T-cell (primary cell): ENCODE measurements around the gene DOCK8. TPM values are rescaled to one million over a fixed set of nuclear protein-coding genes. Genes with fewer than 3 reads are reported as not detected.
"Not testable (repeated sequence)": the region's sequence is repeated elsewhere in the genome, so short reads cannot be mapped to it uniquely, and the experiment has no call there.

Experiments
- ATAC-seq, 4 experiments: fragments of 200-7000 bp in 3 of 4; fragments of 150-1000 bp in 1 of 4; cut with Tn5 transposase; replicated peaks in 1 of 4; 1 replicate in 3 of 4; 2 replicates in 1 of 4; pipeline ENCODE4 v1.10.0; 2021; ENCODE audit warnings: moderate library complexity in 3 of 4, mild to moderate bottlenecking in 2 of 4, moderate number of reproducible peaks in 1 of 4
- CTCF ChIA-PET, 2 donors: fragments of 300-600 bp; sonication (Branson Sonifier 250); formaldehyde crosslinking; loops; one replicate each; lab custom pipeline; 2022; ENCODE audit warnings: antibody characterized with exemption in 2 of 2; lab: Charles Lee
- POLR2A ChIA-PET, 2 donors: fragments of 300-600 bp; sonication (Branson Sonifier 250); formaldehyde crosslinking; loops; one replicate each; lab custom pipeline; 2022; ENCODE audit warnings: antibody characterized with exemption in 2 of 2; lab: Charles Lee
- DNase-seq, 35 experiments: peaks; one replicate each; pipeline versions ENCODE4 v3.0.0 to v3.0.0-alpha.2; 2013 to 2023
- H3K27ac ChIP-seq: one replicate; pipeline ENCODE4 v1.5.1; 2013; ENCODE audit warnings: low read length
- H3K27me3 ChIP-seq, 2 experiments: replicated peaks in 1 of 2; 1 replicate in 1 of 2; 2 replicates in 1 of 2; pipeline versions ENCODE4 v1.6.1 to v1.7.0; 2013; ENCODE audit warnings: low read length in 1 of 2, mixed read lengths in 1 of 2; ENCODE audit not compliant: control insufficient read depth in 2 of 2, insufficient read depth in 2 of 2; ENCODE audit errors: extremely low read depth in 1 of 2
- H3K36me3 ChIP-seq, 2 donors: 1 replicate in 1 of 2; 2 replicates in 1 of 2; pipeline versions ENCODE4 v1.6.1 to v1.7.0; 2013; ENCODE audit warnings: low read length in 1 of 2; ENCODE audit not compliant: control insufficient read depth in 2 of 2, insufficient read depth in 1 of 2; ENCODE audit errors: extremely low read depth in 1 of 2
- H3K4me1 ChIP-seq, 2 experiments: 1 replicate in 1 of 2; 2 replicates in 1 of 2; pipeline versions ENCODE4 v1.6.1 to v1.7.0; 2013; ENCODE audit warnings: low read length in 2 of 2, mixed read lengths in 1 of 2; ENCODE audit not compliant: insufficient read depth in 2 of 2, control insufficient read depth in 1 of 2; ENCODE audit errors: extremely low read depth in 1 of 2
- H3K4me3 ChIP-seq, 2 donors: 1 replicate in 1 of 2; 2 replicates in 1 of 2; pipeline versions ENCODE4 v1.5.1 to v1.7.0; 2013; ENCODE audit warnings: mild to moderate bottlenecking in 2 of 2, low read length in 1 of 2, moderate library complexity in 1 of 2; ENCODE audit not compliant: control insufficient read depth in 1 of 2; ENCODE audit errors: extremely low read depth in 1 of 2
- H3K9me3 ChIP-seq: 2 replicates; pipeline ENCODE4 v1.7.0; 2013
- H3K27ac Mint-ChIP-seq, 2 donors: one replicate each; pipeline ENCODE4 v1.8.0; 2020 to 2021; ENCODE audit warnings: mild to moderate bottlenecking in 2 of 2, mixed read lengths in 2 of 2
- H3K27me3 Mint-ChIP-seq, 2 donors: one replicate each; pipeline ENCODE4 v1.8.0; 2021 to 2022; ENCODE audit warnings: mixed read lengths in 2 of 2
- H3K36me3 Mint-ChIP-seq: one replicate; pipeline ENCODE4 v1.8.0; 2021; ENCODE audit warnings: mixed read lengths
- H3K4me1 Mint-ChIP-seq, 3 donors: one replicate each; pipeline ENCODE4 v1.8.0; 2020 to 2022; ENCODE audit warnings: mixed read lengths in 3 of 3, mild to moderate bottlenecking in 1 of 3
- H3K4me3 Mint-ChIP-seq, 3 donors: one replicate each; pipeline ENCODE4 v1.8.0; 2020 to 2022; ENCODE audit warnings: mild to moderate bottlenecking in 3 of 3, mixed read lengths in 3 of 3, moderate library complexity in 3 of 3
- H3K9me3 Mint-ChIP-seq, 3 donors: one replicate each; pipeline ENCODE4 v1.8.0; 2020 to 2022; ENCODE audit warnings: mixed read lengths in 3 of 3
- WGBS: methylation state at CpG from one replicate; pipeline ENCODE4 v1.1.5; 2013; ENCODE audit warnings: missing lambda C conversion rate; ENCODE audit not compliant: insufficient coverage; 5-methylcytosine and 5-hydroxymethylcytosine counted together
- total RNA-seq, 35 experiments: library from RNA in 6 of 35; stranded (reverse) in 6 of 35; fragments of 120-200 nt in 1 of 35; gene quantifications; one replicate each; pipeline versions ENCODE4 v1.2.1 to v1.2.4 and lab custom pipeline; 2013 to 2026

Gene DOCK8
- total RNA-seq, 5 donors from 2014 or later (not counting 1 experiment from before 2014, with no cell fraction given): 173 to 231 (median 208) TPM

GRCh38 chr9:233708-234107, 19.0 kb downstream of the DOCK8 start:
- H3K27ac ChIP-seq, H3K36me3 ChIP-seq, CTCF ChIA-PET, H3K27me3 Mint-ChIP-seq, POLR2A ChIA-PET, ATAC-seq, H3K4me3 ChIP-seq, H3K9me3 ChIP-seq, H3K4me3 Mint-ChIP-seq, DNase-seq, H3K27me3 ChIP-seq, H3K27ac Mint-ChIP-seq: not testable (repeated sequence)
- Mint-ChIP-seq H3K9me3 (peaks cover 2 to 15% (median 6%) of the 10 kb centered on the region in 3 donors), H3K4me1 (peaks cover 12 to 23% (median 14%) of the 10 kb centered on the region in 3 donors), H3K36me3 (peaks cover 12% of the 10 kb centered on the region)
- H3K4me1 ChIP-seq: peaks cover 0 to 11% of the 10 kb centered on the region in 2 experiments
- WGBS: no CpG with 5 or more reads among the region's 1 CpG

GRCh38 chr9:237141-237857, 22.6 kb downstream of the DOCK8 start:
- Histone ChIP-seq H3K9me3 (no peaks in the 10 kb centered on the region), H3K4me1 (peaks cover 0 to 11% of the 10 kb centered on the region in 2 experiments), H3K27ac (no peak overlapping the region), H3K27me3 (no peaks in the 10 kb centered on the region), H3K4me3 (no peak overlapping the region), H3K36me3 (no peaks in the 10 kb centered on the region)
- peaks cover 12% of the 10 kb centered on the region for H3K36me3 Mint-ChIP-seq
- CTCF ChIA-PET: no interaction called here
- DNase-seq (no peak), ATAC-seq (no peak)
- POLR2A ChIA-PET: no interaction called here
- H3K27ac Mint-ChIP-seq: peak overlapping the region in 1 of 2 donors; percentile 64
- H3K9me3 Mint-ChIP-seq: peaks cover 2 to 15% (median 6%) of the 10 kb centered on the region in 3 donors
- H3K4me3 Mint-ChIP-seq: peak overlapping the region in 1 of 3 donors; percentile 38
- 100% methylated on average over 1 of the region's 3 CpGs for WGBS
- peaks cover 14 to 36% (median 15%) of the 10 kb centered on the region in 3 donors for H3K4me1 Mint-ChIP-seq
- H3K27me3 Mint-ChIP-seq: no peaks in the 10 kb centered on the region

DNA sequence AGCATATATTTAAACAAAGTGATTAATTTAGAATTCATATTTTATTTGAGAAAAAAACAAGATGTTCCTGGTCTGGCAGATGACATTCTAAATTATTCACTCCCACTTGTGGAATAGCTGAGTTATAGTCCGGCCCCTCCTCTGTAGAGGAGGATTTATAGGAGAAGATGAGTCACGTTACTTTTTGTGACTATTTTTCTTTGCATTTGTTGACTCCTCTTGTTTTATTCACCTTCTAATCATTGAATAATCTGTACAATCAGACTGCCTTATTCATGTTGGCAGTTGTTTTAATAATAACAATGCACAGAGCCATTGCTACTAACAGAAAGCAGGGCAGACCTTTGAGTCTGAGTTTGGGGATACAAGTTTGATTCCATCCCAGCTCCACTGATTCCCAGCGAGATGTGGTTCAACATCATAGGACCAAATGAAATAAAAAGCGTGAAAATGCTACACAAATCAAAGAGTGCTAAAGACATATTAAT, 23.2 kb downstream of the DOCK8 start:
- DNase-seq (no peak), ATAC-seq (no peak)
- Mint-ChIP-seq H3K36me3 (peaks cover 12% of the 10 kb centered on the region), H3K4me3 (no peak overlapping the region), H3K27me3 (no peaks in the 10 kb centered on the region), H3K27ac (peak overlapping the region; percentile 35 to 80), H3K4me1 (peaks cover 14 to 40% (median 15%) of the 10 kb centered on the region in 3 donors), H3K9me3 (peaks cover 2 to 15% (median 6%) of the 10 kb centered on the region in 3 donors)
- no peaks in the 10 kb centered on the region for H3K9me3 ChIP-seq
- no peaks in the 10 kb centered on the region for H3K27me3 ChIP-seq
- H3K36me3 ChIP-seq: no peaks in the 10 kb centered on the region
- H3K27ac ChIP-seq: no peak overlapping the region
- no peak overlapping the region for H3K4me3 ChIP-seq
- WGBS: no CpG with 5 or more reads among the region's 4 CpGs
- CTCF ChIA-PET: no interaction called here
- H3K4me1 ChIP-seq: peaks cover 0 to 11% of the 10 kb centered on the region in 2 experiments
- POLR2A ChIA-PET: no interaction called here

- CTCF ChIA-PET: interaction anchor here (0.6 to 1.5 kb wide), 2 partner anchors 30 to 876 kb away, joined by 3 read pairs; no protein-coding TSS in a partner anchor
- peaks cover 7 to 30% (median 10%) of the 10 kb centered on the region in 3 donors for H3K4me1 Mint-ChIP-seq
- no peak overlapping the region for H3K27ac Mint-ChIP-seq
- WGBS: no CpG with 5 or more reads among the region's 5 CpGs
- POLR2A ChIA-PET: interaction anchor here in 1 of 2 donors (0.7 kb wide), 1 partner anchor 45 kb away, joined by 3 read pairs; no protein-coding TSS in a partner anchor
- no peak overlapping the region for H3K27ac ChIP-seq
- H3K9me3 ChIP-seq: no peaks in the 10 kb centered on the region
- H3K4me3 Mint-ChIP-seq: peak overlapping the region in 1 of 3 donors; percentile 52
- no peaks in the 10 kb centered on the region for H3K9me3 Mint-ChIP-seq
- no peak overlapping the region for H3K4me3 ChIP-seq
- H3K27me3 ChIP-seq: no peaks in the 10 kb centered on the region
- peaks cover 5% of the 10 kb centered on the region for H3K36me3 Mint-ChIP-seq
- H3K27me3 Mint-ChIP-seq: peaks cover 0 to 3% of the 10 kb centered on the region in 2 donors
- H3K36me3 ChIP-seq: no peaks in the 10 kb centered on the region
- no peak for ATAC-seq
- DNase-seq: no peak
- peaks cover 0 to 3% of the 10 kb centered on the region in 2 experiments for H3K4me1 ChIP-seq
These were observed 27.9 kb downstream of the DOCK8 start for GRCh38 chr9:242461-243080.

GRCh38 chr9:248278-248961, 33.8 kb downstream of the DOCK8 start:
- Mint-ChIP-seq H3K27ac (peak overlapping the region in 1 of 2 donors; percentile 74), H3K36me3 (peaks cover 5% of the 10 kb centered on the region), H3K4me3 (no peak overlapping the region), H3K27me3 (peaks cover 0 to 3% of the 10 kb centered on the region in 2 donors), H3K9me3 (no peaks in the 10 kb centered on the region), H3K4me1 (peaks cover 3 to 22% (median 15%) of the 10 kb centered on the region in 3 donors)
- WGBS: 70% methylated on average over 2 of the region's 2 CpGs
- Histone ChIP-seq H3K27me3 (no peaks in the 10 kb centered on the region), H3K4me1 (peaks cover 0 to 8% of the 10 kb centered on the region in 2 experiments), H3K36me3 (no peaks in the 10 kb centered on the region), H3K4me3 (no peak overlapping the region), H3K27ac (no peak overlapping the region), H3K9me3 (no peaks in the 10 kb centered on the region)
- ATAC-seq: no peak
- no peak for DNase-seq
- POLR2A ChIA-PET: interaction anchor here in 1 of 2 donors (0.6 kb wide), 1 partner anchor 9 kb away, joined by 3 read pairs; no protein-coding TSS in a partner anchor
- CTCF ChIA-PET: interaction anchor here (0.6 to 0.7 kb wide), 2 partner anchors 9 to 42 kb away, joined by 3 to 12 read pairs; no protein-coding TSS in a partner anchor

GRCh38 chr9:249025-249424, 34.4 kb downstream of the DOCK8 start:
- CTCF ChIA-PET: interaction anchor here (0.6 to 0.7 kb wide), 2 partner anchors 8 to 41 kb away, joined by 3 to 12 read pairs; no protein-coding TSS in a partner anchor
- H3K9me3 Mint-ChIP-seq: no peaks in the 10 kb centered on the region
- H3K4me3 ChIP-seq: no peak overlapping the region
- ATAC-seq (peak in 2 of 4 experiments; percentile 24 to 78), DNase-seq (peak in 20 of 35 experiments; percentile 2 to 57 (median 12))
- H3K36me3 ChIP-seq: no peaks in the 10 kb centered on the region
- H3K4me1 ChIP-seq: peaks cover 0 to 8% of the 10 kb centered on the region in 2 experiments
- POLR2A ChIA-PET: no interaction called here
- no peak overlapping the region for H3K4me3 Mint-ChIP-seq
- H3K4me1 Mint-ChIP-seq: peaks cover 3 to 22% (median 15%) of the 10 kb centered on the region in 3 donors
- H3K9me3 ChIP-seq: no peaks in the 10 kb centered on the region
- H3K27me3 ChIP-seq: no peaks in the 10 kb centered on the region
- peaks cover 4% of the 10 kb centered on the region for H3K36me3 Mint-ChIP-seq
- peak overlapping the region in 1 of 2 donors; percentile 74 for H3K27ac Mint-ChIP-seq
- no peak overlapping the region for H3K27ac ChIP-seq
- no CpG with 5 or more reads among the region's 3 CpGs for WGBS
- H3K27me3 Mint-ChIP-seq: peaks cover 0 to 3% of the 10 kb centered on the region in 2 donors
